ENCODE data around the gene ARID1B. TPM values are rescaled to one million over a fixed set of nuclear protein-coding genes. Genes with fewer than 3 reads are reported as not detected.

The ARID1B gene
- total RNA-seq, 4 donors from 2014 or later = 87.1 to 194 (median 115) TPM

DNA sequence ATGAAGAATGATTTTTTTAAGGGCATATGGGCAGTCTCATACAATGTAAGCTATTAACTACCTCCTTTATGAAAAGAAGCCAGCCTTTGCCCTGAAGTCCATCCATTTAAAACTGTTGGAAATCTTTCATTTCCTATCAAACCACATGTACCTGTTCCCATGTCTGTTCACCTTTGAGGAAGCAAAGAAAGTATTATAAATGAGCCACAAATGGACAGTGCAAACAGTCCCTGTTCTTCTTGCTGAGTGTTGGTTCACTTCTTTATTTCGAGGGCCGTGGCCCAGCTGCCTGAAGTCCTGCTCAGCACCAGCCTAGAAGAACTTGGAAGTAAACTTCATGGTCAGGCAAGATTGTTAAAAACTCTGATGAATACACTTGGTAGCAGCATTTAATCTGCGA, 433.8 kb downstream of the ARID1B start:
- no peak for DNase-seq
- intact Hi-C loops (cut with DNase I; ENCODE audit: low total_unique reads) (no loop called here), in situ Hi-C loops (cut with MboI; ENCODE audit: low pct_ligation_motif_present in 1 of 4, low pct_unique_long_range_greater_than_20kb in 1 of 4, low sequenced_read_pairs in 3 of 4) (no loop called here)
- no peak for TF ChIP-seq POLR2A (IDR thresholded peaks at IDR 0.05)
- TF ChIP-seq POLR2AphosphoS5 (IDR thresholded peaks at IDR 0.05) = no peak
- no peak for TF ChIP-seq EP300 (IDR thresholded peaks at IDR 0.05; ENCODE audit: low read depth)
- TF ChIP-seq, protein P1, sequence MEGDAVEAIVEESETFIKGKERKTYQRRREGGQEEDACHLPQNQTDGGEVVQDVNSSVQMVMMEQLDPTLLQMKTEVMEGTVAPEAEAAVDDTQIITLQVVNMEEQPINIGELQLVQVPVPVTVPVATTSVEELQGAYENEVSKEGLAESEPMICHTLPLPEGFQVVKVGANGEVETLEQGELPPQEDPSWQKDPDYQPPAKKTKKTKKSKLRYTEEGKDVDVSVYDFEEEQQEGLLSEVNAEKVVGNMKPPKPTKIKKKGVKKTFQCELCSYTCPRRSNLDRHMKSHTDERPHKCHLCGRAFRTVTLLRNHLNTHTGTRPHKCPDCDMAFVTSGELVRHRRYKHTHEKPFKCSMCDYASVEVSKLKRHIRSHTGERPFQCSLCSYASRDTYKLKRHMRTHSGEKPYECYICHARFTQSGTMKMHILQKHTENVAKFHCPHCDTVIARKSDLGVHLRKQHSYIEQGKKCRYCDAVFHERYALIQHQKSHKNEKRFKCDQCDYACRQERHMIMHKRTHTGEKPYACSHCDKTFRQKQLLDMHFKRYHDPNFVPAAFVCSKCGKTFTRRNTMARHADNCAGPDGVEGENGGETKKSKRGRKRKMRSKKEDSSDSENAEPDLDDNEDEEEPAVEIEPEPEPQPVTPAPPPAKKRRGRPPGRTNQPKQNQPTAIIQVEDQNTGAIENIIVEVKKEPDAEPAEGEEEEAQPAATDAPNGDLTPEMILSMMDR (IDR thresholded peaks at IDR 0.05) = no peak
- H3K27me3 ChIP-seq = no peaks in the 10 kb centered on the region
- WGBS, 2 donors (ENCODE audit: low coverage in 1 of 2) = 96% methylated on average over 3 of the region's 3 CpGs; no CpG with 5 or more reads in 1 of the 2 donors
- no peaks in the 10 kb centered on the region for H3K4me1 ChIP-seq
- no peak overlapping the region for H3K4me3 ChIP-seq
- no peak overlapping the region for H3K27ac ChIP-seq
- no peaks in the 10 kb centered on the region for H3K9me3 ChIP-seq
- H3K36me3 ChIP-seq = peaks cover 0 to 9% (median 3%) of the 10 kb centered on the region in 4 donors

DNA sequence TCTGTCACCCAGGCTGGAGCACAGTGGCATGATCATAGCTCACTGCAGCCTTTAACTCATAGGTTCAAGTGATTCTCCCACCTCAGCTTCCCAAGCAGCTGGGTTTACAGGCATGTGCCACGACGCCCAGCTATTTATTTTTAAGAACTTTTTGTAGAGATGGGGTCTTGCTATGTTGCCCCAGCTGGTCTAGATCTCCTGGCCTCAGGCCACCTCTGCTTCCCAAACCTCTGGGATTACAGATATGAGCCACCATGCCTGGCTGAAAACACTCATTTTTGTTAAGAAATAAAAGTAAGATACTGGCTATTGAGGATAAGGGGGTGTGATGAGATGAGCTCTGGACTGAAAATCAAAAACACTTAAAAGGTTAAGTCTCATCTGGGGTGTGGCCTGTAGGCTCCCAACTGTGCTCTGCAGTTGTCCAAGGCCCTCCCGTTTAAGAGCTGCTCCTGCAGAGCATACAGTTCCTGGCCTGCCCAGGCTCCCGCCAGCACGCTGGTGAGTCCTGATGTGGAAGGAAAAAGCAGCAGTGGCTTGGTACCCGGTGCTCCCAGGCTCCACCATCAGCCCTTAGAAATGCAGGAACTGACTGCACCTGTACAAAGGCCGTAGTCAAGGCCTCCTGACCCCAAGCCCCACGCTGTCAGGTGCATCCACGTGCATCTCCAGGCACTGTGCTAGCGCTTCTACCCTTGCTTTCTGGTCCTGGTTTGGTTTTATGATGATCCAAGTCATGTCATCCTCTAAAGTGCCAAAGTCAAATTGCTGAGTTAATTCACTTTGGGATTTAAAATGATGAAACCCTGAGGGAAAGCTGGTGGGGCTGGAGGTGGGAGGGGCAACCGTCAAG, 434.7 kb downstream of the ARID1B start:
- Histone ChIP-seq H3K27ac (no peak overlapping the region), H3K9me3 (no peaks in the 10 kb centered on the region), H3K27me3 (no peaks in the 10 kb centered on the region), H3K4me1 (no peaks in the 10 kb centered on the region), H3K4me3 (no peak overlapping the region), H3K36me3 (peaks cover 0 to 4% (median under 1%) of the 10 kb centered on the region in 4 donors)
- TF ChIP-seq EP300 (IDR thresholded peaks at IDR 0.05; ENCODE audit: low read depth) (no peak), POLR2A (IDR thresholded peaks at IDR 0.05) (no peak), POLR2AphosphoS5 (IDR thresholded peaks at IDR 0.05) (no peak)
- TF ChIP-seq, protein P1 (IDR thresholded peaks at IDR 0.05) = no peak
- intact Hi-C loops (cut with DNase I; ENCODE audit: low total_unique reads) (no loop called here), in situ Hi-C loops (cut with MboI; ENCODE audit: low pct_ligation_motif_present in 1 of 4, low pct_unique_long_range_greater_than_20kb in 1 of 4, low sequenced_read_pairs in 3 of 4) (no loop called here)
- 80 to 93% methylated on average over 3 to 11 of the region's 11 CpGs for whole genome bisulfite sequencing, 2 donors (ENCODE audit: low coverage in 1 of 2)
- no peak for DNase-seq

DNA sequence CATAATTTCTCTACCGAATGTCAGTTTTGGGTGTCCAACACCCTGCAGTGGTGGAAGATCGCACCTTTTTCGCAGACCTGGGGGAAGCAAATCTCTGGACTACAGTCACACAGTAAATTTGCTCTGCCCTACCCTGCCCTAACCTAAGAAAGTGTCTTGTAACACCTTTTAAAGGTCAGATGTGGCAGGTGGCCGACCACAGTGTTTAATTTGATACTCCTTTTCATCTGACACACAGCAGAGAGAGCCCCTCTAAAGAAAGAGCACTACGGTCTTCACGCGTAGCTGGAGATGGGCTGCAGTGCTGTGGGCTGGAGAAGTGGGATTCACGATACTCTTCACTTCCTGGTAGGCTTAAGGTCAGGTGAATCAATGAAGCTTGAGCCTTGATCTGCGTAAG, 436.2 kb downstream of the ARID1B start:
- Histone ChIP-seq H3K27ac (no peak overlapping the region), H3K4me1 (no peaks in the 10 kb centered on the region), H3K9me3 (no peaks in the 10 kb centered on the region), H3K4me3 (no peak overlapping the region), H3K27me3 (no peaks in the 10 kb centered on the region), H3K36me3 (no peaks in the 10 kb centered on the region)
- no peak for DNase-seq
- intact Hi-C loops (cut with DNase I; ENCODE audit: low total_unique reads) (no loop called here), in situ Hi-C loops (cut with MboI; ENCODE audit: low pct_ligation_motif_present in 1 of 4, low pct_unique_long_range_greater_than_20kb in 1 of 4, low sequenced_read_pairs in 3 of 4) (no loop called here)
- 92 to 95% methylated on average over 8 to 9 of the region's 9 CpGs for WGBS, 2 donors (ENCODE audit: low coverage in 1 of 2)
- TF ChIP-seq POLR2AphosphoS5 (IDR thresholded peaks at IDR 0.05) = no peak
- TF ChIP-seq EP300 (IDR thresholded peaks at IDR 0.05; ENCODE audit: low read depth) = no peak
- TF ChIP-seq, protein P1 (IDR thresholded peaks at IDR 0.05) = no peak
- TF ChIP-seq POLR2A (IDR thresholded peaks at IDR 0.05) = no peak

DNA sequence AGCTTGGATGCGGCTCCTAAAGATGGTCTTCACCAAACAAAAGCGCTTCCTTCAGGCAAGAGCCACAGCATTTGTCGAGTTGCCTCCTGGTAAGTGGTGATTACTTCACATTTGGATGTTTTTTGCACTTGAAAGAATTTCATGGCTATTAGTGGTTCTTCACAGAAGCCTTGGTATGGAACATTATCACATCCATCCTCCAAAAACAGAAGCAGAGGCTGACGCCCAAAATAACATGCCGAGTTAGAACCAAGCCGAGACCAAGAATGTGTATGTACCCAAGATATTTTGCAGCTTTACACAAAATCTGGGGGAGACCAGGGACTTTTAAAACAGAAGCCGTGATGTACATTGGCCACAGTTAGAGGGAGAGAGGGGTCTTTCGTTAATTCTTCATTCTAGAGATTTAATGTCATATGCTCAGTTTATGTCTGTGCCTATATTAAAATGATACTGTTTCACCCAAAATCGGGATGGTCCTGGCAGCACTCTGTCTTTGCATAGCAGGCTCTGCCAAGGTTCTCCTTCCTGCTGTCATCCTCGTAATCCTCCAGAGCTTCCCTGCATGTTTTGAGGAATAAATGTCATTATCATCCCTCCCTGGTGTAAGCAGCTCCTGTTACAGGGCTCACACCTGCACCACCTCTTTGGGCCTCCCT, 436.9 kb downstream of the ARID1B start:
- no peak for DNase-seq
- TF ChIP-seq, protein P1 (IDR thresholded peaks at IDR 0.05) = no peak
- TF ChIP-seq EP300 (IDR thresholded peaks at IDR 0.05; ENCODE audit: low read depth) (no peak), POLR2A (IDR thresholded peaks at IDR 0.05) (no peak), POLR2AphosphoS5 (IDR thresholded peaks at IDR 0.05) (no peak)
- Histone ChIP-seq H3K27me3 (no peaks in the 10 kb centered on the region), H3K27ac (no peak overlapping the region), H3K4me3 (no peak overlapping the region), H3K36me3 (no peaks in the 10 kb centered on the region), H3K4me1 (peaks cover 0 to 2% (median 0%) of the 10 kb centered on the region in 4 donors), H3K9me3 (no peaks in the 10 kb centered on the region)
- in situ Hi-C loops (cut with MboI; ENCODE audit: low pct_ligation_motif_present in 1 of 4, low pct_unique_long_range_greater_than_20kb in 1 of 4, low sequenced_read_pairs in 3 of 4) (no loop called here), intact Hi-C loops (cut with DNase I; ENCODE audit: low total_unique reads) (no loop called here)
- WGBS, 2 donors (ENCODE audit: low coverage in 1 of 2) = 94 to 97% methylated on average over 5 to 10 of the region's 10 CpGs

All from transverse colon (tissue), 4 donors.